ENCODE measurements around the gene MFAP2.

- TF ChIP-seq CTCF (IDR thresholded peaks at IDR 0.05) (no peak), CBFB (CRISPR knock-in tag; IDR thresholded peaks at IDR 0.05; ENCODE audit: low read depth) (no peak), ESRRA (CRISPR knock-in tag; IDR thresholded peaks at IDR 0.05; ENCODE audit: borderline replicate concordance) (no peak), ZNF263 (CRISPR knock-in tag; IDR thresholded peaks at IDR 0.05; ENCODE audit: low read depth) (no peak), FOXJ3 (CRISPR knock-in tag; IDR thresholded peaks at IDR 0.05; ENCODE audit: borderline replicate concordance) (no peak), KAT7 (CRISPR knock-in tag; IDR thresholded peaks at IDR 0.05; ENCODE audit: borderline replicate concordance) (no peak), CREM (CRISPR knock-in tag; IDR thresholded peaks at IDR 0.05) (no peak), TCF7 (CRISPR knock-in tag; IDR thresholded peaks at IDR 0.05; ENCODE audit: low read depth) (no peak)
Measured at GRCh38 chr1:16927256-16927655, 53.2 kb downstream of the MFAP2 start.
